ENCODE results near the gene MYL11.

The MYL11 gene

GRCh38 chr16:30378236-30379157 is 3.9 kb downstream of the MYL11 start (continued):
- no peak for TF ChIP-seq ZNF623 (tag by site-specific recombination; IDR thresholded peaks at IDR 0.05)
- peak; percentile 72 for TF ChIP-seq GLIS1 (tag by site-specific recombination; IDR thresholded peaks at IDR 0.05)
- TF ChIP-seq YY1 (tag by site-specific recombination; IDR thresholded peaks at IDR 0.05) = no peak
- TF ChIP-seq ZNF530 (tag by site-specific recombination; IDR thresholded peaks at IDR 0.05; ENCODE audit: low read depth) = no peak
- TF ChIP-seq ZNF692 (tag by site-specific recombination; IDR thresholded peaks at IDR 0.05) = peak; percentile 73
- TF ChIP-seq ZNF837 (tag by site-specific recombination; IDR thresholded peaks at IDR 0.05) = no peak; the same call in 1 of the 2 replicates
- TF ChIP-seq ZNF777 (tag by site-specific recombination; IDR thresholded peaks at IDR 0.05; ENCODE audit: borderline replicate concordance) = no peak
- no peak for TF ChIP-seq ZNF510 (tag by site-specific recombination; IDR thresholded peaks at IDR 0.05; ENCODE audit: insufficient replicate concordance)
- no peak for TF ChIP-seq ZNF174 (tag by site-specific recombination; IDR thresholded peaks at IDR 0.05)
- TF ChIP-seq ZNF169 (tag by site-specific recombination; IDR thresholded peaks at IDR 0.05) = peak; percentile 27; the same call in 1 of the 2 replicates
- TF ChIP-seq MEIS1 (CRISPR knock-in tag; IDR thresholded peaks at IDR 0.05; ENCODE audit: borderline replicate concordance) = no peak
- TF ChIP-seq HIC1 (tag by site-specific recombination; IDR thresholded peaks at IDR 0.05) = no peak; the same call in 1 of the 2 replicates
- TF ChIP-seq GLI2 (tag by site-specific recombination; IDR thresholded peaks at IDR 0.05; ENCODE audit: borderline replicate concordance, low read depth) = no peak
- no peak for TF ChIP-seq ZNF221 (tag by site-specific recombination; IDR thresholded peaks at IDR 0.05; ENCODE audit: borderline replicate concordance)
- TF ChIP-seq ZNF704 (tag by site-specific recombination; IDR thresholded peaks at IDR 0.05) = no peak
- TF ChIP-seq GFI1B (tag by site-specific recombination; IDR thresholded peaks at IDR 0.05) = peak; percentile 77; the same call in 1 of the 2 replicates
- peak; percentile 70; the same call in 1 of the 2 replicates for TF ChIP-seq ZXDB (tag by site-specific recombination; IDR thresholded peaks at IDR 0.05)
- peak; percentile 93 for TF ChIP-seq ZNF610 (tag by site-specific recombination; IDR thresholded peaks at IDR 0.05; ENCODE audit: borderline replicate concordance)
- TF ChIP-seq ZNF23 (tag by site-specific recombination; IDR thresholded peaks at IDR 0.05; ENCODE audit: borderline replicate concordance) = no peak
- TF ChIP-seq ZNF354C (tag by site-specific recombination; IDR thresholded peaks at IDR 0.05; ENCODE audit: borderline replicate concordance, low read depth) = no peak
- no peak for TF ChIP-seq ZNF830 (tag by site-specific recombination; IDR thresholded peaks at IDR 0.05; ENCODE audit: low read depth)
- no peak for TF ChIP-seq ZNF202 (tag by site-specific recombination; IDR thresholded peaks at IDR 0.05; ENCODE audit: borderline replicate concordance)
- TF ChIP-seq ZBTB1 (tag by site-specific recombination; IDR thresholded peaks at IDR 0.05) = no peak
- TF ChIP-seq ZNF211 (tag by site-specific recombination; IDR thresholded peaks at IDR 0.05; ENCODE audit: low read depth) = no peak
- TF ChIP-seq ZNF292 (tag by site-specific recombination; IDR thresholded peaks at IDR 0.05; ENCODE audit: borderline replicate concordance, low read depth) = no peak
- no peak for TF ChIP-seq ZNF223 (tag by site-specific recombination; IDR thresholded peaks at IDR 0.05)
- TF ChIP-seq ZNF791 (tag by site-specific recombination; IDR thresholded peaks at IDR 0.05) = no peak
- no peak for TF ChIP-seq ZNF548 (tag by site-specific recombination; IDR thresholded peaks at IDR 0.05)
- TF ChIP-seq ZNF140 (tag by site-specific recombination; IDR thresholded peaks at IDR 0.05) = no peak
- TF ChIP-seq KLF16 (tag by site-specific recombination; IDR thresholded peaks at IDR 0.05) = peak; percentile 93
- peak; percentile 78 for TF ChIP-seq ZNF639 (tag by site-specific recombination; IDR thresholded peaks at IDR 0.05)
- TF ChIP-seq ZIC2 (tag by site-specific recombination; IDR thresholded peaks at IDR 0.05) = peak; percentile 86
- TF ChIP-seq HOXA7 (CRISPR knock-in tag; IDR thresholded peaks at IDR 0.05; ENCODE audit: borderline replicate concordance) = no peak
- TF ChIP-seq OSR2 (tag by site-specific recombination; IDR thresholded peaks at IDR 0.05) = no peak

Data from HEK293 (cell line).